SW 1271 (cell line): ENCODE data around the gene MYO3B.
"Not testable (repeated sequence)": the region's sequence is repeated elsewhere in the genome, so short reads cannot be mapped to it uniquely, and the experiment has no call there.

Source experiments
- DNase-seq, 2 experiments: peaks; one replicate each; lab custom pipeline; 2025; lab: John Stamatoyannopoulos, UW

MYO3B gene

GRCh38 chr2:170341684-170342623, 164.0 kb downstream of the MYO3B start:
- DNase-seq, result no peak

GRCh38 chr2:170344663-170345346, 166.9 kb downstream of the MYO3B start:
- no peak for DNase-seq

- no peak for DNase-seq
Measured at GRCh38 chr2:170345607-170346006, 167.7 kb downstream of the MYO3B start.

GRCh38 chr2:170349269-170349668, 171.3 kb downstream of the MYO3B start:
- DNase-seq, result not testable (repeated sequence)

GRCh38 chr2:170350929-170351826, 173.2 kb downstream of the MYO3B start:
- DNase-seq, result no peak

GRCh38 chr2:170353723-170354122, 175.8 kb downstream of the MYO3B start:
- DNase-seq, result no peak

GRCh38 chr2:170354388-170354787, 176.4 kb downstream of the MYO3B start:
- no peak for DNase-seq

- no peak for DNase-seq
Measured at GRCh38 chr2:170354855-170355780, 177.2 kb downstream of the MYO3B start.

- DNase-seq, result no peak
Measured at GRCh38 chr2:170359466-170359865, 181.5 kb downstream of the MYO3B start.

- no peak for DNase-seq
Measured at GRCh38 chr2:170360546-170361089, 182.7 kb downstream of the MYO3B start.

GRCh38 chr2:170361090-170361936, 183.4 kb downstream of the MYO3B start:
- DNase-seq, result peak in 1 of 2 experiments; percentile 51

GRCh38 chr2:170362313-170362870, 184.4 kb downstream of the MYO3B start:
- DNase-seq, result no peak

GRCh38 chr2:170362871-170363631, 185.1 kb downstream of the MYO3B start:
- no peak for DNase-seq

- no peak for DNase-seq
Measured at GRCh38 chr2:170365003-170365402, 187.1 kb downstream of the MYO3B start.

- no peak for DNase-seq
Measured at GRCh38 chr2:170365686-170366085, 187.7 kb downstream of the MYO3B start.

- no peak for DNase-seq
Measured at GRCh38 chr2:170368370-170368769, 190.4 kb downstream of the MYO3B start.

GRCh38 chr2:170369228-170369627, 191.3 kb downstream of the MYO3B start:
- no peak for DNase-seq

GRCh38 chr2:170369894-170370293, 191.9 kb downstream of the MYO3B start:
- DNase-seq, result peak in 1 of 2 experiments; percentile 20
